Measurements from ENCODE around the gene PPP6C.
"Not testable (repeated sequence)": the region's sequence is repeated elsewhere in the genome, so short reads cannot be mapped to it uniquely, and the experiment has no call there.

PPP6C gene

DNA sequence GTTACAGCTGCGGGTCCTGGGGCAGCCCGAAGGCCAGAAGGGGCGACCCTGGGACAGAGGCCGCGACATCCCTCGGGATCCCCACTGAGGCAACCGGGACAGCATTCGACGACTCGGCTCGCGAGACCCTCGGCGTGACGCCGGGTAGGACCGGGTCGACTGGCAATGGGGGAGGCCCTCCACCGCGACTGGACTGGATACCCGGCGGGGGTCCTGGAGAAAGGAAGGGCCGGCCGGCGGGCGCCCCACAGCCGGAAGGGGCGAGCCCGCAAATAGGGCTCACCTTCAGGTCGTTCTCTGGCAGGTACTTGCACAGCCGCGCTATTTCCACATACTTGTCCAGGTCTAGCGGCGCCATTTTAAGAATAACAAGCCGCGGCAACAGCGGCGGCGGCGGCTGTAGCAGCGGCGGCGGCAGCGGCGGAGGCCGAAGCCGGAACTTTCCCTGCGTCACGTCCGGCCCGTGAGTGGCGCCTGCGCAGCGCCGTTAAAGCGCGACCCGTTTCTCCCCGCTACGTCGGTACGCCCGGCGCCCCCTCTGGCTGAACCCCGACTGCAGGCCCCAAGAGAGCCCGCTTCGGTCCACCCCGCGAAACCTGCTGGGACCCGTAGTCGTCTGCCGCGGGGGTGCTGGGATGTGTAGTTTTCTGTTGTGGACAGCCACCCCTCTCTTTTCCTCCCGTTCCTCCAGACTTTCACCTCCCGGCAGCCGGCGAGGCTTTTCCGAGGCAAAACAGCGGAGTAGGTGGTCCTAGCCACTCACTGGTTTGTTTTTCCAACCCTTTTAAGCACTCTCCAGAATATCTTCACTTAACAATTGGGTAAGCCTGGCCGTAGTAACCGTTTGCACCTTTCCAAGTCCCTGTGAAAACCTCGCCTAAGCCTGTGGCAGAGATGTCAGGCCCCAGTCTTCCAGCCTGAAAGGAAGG lies at the start of gene PPP6C:
PPP6C (minus strand) TSS at position 443 of the 929 bp plus-strand sequence; CDS start at position 358, 85 bp downstream.
- peak; percentile 91 for DNase-seq

DNA sequence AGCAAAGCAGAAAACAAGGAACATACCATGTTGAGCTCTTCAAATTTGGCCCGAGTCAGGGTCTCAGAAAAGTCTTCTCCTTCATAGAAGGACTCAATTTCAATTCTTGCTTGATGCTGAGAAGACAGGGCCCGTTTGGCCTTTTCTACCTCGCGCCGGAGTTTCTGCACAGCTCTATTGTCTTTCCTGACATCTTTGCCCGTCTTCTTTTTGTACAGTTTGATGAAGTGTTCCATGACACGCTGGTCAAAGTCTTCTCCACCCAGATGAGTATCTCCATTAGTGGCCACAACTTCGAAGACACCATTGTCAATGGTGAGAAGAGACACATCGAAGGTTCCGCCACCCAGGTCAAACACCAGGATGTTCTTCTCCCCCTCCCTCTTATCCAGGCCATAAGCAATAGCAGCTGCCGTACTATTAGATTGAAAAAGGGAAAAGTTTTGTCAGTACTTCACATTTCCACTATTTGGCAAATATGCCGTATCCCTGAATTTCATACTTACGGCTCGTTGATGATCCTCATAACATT lies 49.4 kb upstream of the PPP6C start:
- no peak for DNase-seq

DNA sequence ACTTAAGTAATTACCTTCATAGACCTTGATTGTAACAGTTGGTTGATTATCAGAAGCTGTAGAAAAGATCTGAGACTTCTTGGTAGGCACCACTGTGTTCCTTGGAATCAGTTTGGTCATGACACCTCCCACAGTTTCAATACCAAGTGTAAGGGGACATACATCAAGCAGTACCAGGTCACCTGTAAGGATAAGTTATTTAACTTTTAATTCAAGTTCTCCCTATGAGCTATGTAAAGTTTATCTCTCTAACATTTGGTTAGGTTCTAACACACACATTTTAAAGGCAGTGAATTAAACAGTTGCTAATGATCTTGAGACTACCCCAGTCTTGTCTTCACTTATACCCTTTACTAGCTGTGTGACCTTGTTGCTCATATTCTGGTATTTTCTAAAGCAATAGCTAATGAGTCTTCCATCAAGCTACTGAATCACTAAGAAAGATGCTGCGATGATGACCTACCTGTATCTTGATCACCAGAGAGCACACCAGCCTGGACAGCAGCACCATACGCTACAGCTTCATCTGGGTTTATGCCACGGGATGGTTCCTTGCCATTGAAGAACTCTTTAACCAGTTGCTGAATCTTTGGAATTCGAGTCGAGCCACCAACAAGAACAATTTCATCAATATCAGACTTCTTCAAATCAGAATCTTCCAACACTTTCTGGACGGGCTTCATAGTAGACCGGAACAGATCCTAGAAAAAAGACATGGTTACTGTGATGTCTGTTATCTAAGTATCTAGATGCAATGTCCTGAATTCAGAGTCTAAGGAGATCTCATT lies 48.7 kb upstream of the PPP6C start:
- no peak for DNase-seq

DNA sequence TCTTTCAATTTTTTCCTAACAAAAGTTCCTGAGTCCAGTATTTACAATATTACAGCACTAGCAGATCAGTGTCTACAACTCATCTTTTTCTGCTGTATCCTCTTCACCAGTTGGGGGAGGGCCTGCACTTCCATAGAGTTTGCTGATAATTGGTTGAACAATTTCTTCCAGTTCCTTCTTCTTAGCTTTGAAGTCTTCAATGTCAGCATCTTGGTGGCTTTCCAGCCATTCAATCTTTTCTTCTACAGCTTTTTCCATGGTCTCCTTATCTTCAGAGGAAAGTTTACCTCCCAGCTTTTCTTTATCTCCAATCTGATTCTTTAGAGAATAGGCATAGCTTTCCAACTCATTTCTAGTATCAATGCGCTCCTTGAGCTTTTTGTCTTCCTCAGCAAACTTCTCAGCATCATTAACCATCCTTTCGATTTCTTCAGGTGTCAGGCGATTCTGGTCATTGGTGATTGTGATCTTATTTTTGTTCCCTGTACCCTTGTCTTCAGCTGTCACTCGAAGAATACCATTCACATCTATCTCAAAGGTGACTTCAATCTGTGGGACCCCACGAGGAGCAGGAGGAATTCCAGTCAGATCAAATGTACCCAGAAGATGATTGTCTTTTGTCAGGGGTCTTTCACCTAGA lies 47.0 kb upstream of the PPP6C start:
- DNase-seq, result not testable (repeated sequence)

DNA sequence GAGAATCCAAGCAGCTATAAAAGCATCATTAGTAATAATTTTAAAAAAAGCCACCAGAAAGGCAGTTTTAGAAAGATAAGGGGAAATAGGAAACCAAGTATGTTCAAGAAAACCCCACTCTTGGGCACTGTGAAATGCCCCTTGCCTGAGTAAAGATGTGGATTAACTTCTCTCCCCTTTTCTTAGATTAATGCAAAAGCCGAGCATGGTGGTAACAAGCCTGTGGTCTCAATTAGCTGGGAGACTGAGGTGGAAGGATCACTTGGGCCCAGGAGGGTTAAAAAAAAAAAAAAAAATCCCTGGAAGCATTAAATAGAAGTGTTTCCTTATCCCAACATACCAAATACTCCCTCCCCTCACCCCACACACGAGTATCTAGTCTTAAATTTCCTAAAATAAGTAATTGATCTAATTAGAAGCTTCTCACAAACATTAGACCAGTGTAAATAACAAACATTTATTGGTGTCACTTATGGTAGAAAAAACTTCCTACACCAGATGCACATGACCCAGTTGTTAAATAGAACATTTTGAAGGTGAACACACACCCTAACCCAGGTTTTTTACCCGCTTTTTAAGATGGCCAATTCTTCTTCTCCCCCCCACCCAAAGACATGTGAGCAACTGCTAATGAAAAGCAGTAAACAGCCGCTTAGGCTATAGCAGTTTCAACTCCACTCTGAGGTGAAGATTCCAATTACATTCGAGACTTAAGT lies 46.4 kb upstream of the PPP6C start:
- no peak for DNase-seq

DNA sequence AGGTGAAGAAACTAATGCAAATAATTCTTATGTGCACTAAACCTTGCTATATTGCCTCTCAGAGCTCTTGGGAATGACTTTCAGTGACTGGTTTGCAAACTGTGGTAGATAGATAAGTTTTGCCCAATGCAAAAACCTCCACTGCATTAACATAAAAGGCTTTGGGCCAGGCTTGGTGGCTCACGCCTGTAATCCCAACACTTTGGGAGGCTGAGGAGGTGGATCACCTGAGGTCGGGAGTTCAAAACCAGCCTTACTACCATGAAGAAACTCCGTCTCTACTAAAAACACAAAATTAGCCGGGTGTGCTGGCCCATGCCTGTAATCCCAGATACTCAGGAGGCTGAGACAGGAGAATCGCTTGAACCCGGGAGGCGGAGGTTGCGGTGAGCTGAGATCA lies 44.5 kb upstream of the PPP6C start:
- not testable (repeated sequence) for DNase-seq

DNA sequence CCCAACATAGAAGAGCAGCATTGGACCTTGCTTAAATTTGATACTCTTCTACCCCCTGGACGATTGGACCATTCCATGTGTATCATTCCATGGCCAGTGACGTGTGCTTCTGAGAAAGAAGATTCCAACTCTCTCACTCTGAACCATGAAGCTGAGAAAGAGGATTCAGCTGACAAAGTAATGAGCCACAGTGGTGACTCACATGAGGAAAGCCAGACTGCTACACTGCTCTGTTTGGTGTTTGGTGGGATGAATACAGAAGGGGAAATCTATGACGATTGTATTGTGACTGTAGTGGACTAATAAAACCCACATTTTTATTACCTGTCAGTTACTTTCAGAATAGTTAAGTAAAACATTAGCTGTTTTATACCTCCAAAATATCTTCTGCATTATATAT lies 44.1 kb upstream of the PPP6C start:
- peak; percentile 36 for DNase-seq

DNA sequence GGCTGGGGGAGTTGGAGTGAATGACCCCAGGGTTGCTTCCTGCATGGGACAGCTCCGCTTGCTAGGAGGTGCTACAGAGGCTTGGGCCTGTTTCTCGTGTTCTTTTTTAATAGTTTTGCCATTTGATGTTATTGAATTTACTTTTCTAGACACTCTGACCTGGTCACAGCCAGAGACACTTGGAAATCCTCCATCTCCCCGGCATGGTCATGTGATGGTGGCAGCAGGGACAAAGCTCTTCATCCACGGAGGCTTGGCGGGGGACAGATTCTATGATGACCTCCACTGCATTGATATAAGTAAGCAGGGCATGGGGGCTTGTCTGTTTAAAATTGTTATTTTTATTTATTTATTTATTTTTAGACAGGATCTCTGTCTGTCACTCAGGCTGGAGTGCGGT lies 38.2 kb upstream of the PPP6C start:
- DNase-seq, result no peak

DNA sequence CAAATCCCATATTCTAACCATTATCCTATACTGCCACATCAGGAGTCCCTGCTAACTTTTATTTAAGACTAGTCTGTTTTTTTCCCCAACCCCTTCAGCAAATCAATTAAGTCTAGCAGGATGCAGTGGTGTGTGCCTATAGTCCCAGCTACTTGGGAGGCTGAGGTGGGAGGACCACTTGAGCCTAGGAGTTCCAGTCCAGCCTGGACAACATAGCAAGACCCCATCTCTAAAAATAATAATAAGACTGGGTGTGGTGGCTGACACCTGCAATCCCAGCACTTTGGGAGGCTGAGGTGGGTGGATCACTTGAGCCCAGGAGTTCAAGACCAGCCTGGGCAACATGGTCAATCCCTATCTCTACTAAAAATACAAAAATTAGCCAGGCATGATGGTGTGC lies 35.3 kb upstream of the PPP6C start:
- DNase-seq, result not testable (repeated sequence)

DNA sequence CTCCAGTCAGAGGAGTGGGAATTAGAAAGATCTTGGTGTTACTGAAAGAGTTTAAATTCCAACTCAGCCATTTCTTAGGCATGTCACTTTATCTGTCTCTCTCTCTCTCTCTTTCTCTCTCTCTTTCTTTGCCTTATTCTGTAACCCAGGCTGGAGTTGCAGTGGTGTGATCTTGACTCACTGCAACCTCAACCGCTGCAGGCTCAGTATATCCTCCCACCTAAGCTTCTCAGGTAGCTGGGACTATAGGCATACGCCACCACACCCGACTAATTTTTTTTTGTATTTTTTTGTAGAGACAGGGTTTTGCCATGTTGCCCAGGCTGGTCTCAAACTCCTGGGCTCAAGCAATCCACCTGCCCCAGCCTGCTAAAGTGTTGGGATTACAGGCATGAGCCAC lies 29.0 kb upstream of the PPP6C start:
- DNase-seq, result no peak

DNA sequence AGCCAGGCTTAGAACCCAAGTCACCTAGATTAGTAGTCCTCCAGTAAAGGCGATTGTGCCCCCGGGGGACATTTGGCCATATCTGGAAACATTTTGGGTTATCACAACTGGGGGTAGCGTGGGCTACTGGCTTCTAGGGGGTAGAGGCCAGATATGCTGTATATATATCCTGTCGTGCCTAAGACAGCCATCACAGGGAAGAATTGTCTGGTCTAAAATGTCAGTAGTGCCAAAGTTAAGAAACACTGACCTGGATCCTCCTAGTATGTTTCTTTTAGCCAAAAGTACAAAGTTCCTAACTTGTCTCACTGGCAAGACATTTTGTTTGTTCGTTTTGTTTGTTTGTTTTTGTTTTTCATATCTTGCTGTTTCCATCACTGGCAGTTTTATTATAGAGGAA lies 24.6 kb upstream of the PPP6C start:
- no peak for DNase-seq

DNA sequence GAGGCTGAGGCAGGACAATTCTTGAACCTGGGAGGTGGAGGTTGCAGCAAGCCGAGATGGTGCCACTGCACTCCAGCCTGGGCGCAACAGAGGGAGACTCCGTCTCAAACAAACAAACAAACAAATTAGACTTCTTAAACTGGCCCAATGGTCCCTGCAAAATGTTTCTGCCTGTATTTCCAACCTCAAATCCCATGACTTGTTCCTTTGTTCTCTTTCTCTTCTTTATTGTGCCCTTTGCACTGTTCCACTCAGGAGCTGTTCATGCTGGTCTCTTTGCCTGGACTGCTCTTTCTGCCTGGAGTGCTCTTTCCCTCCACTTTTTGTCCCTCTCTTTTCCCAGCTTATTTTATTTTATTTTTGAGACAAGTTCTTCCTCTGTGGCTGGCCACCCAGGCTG lies 14.9 kb upstream of the PPP6C start:
- DNase-seq, result no peak

DNA sequence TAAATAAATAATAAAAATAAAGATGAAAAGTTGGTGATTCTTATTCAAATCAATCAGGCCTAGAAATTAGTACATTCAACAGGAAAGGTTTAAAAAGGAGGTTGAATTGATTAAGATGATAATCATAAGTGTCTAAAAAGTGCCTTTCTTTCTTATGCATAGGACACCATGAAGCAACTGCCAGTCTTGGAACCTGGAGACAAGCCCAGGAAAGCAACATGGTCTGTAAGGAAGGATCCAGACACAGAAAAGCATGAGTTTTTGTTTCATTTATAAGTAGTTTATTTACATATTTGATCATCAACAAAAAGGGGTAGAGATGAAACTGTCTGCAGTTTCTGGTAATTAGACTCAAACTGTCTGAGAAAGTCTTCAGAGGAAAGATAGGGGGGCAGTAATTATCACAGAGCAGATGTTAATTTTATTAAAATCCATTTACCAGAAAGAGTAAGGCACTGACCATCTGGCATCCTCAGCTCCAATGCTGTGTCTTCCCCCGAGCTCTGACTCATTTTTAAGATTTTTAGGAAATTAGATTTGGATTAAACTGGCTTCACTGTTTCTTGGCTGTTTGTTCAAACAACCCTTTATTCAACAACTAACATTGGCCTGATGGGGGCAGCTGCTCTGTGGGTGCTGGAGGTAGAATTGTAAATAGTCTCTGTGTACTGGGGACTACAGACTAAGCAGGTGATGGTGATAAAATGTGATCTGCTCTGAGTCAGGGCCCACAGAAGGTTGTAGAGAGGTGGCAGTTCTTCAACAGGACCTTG lies 13.4 kb upstream of the PPP6C start:
- no peak for DNase-seq

DNA sequence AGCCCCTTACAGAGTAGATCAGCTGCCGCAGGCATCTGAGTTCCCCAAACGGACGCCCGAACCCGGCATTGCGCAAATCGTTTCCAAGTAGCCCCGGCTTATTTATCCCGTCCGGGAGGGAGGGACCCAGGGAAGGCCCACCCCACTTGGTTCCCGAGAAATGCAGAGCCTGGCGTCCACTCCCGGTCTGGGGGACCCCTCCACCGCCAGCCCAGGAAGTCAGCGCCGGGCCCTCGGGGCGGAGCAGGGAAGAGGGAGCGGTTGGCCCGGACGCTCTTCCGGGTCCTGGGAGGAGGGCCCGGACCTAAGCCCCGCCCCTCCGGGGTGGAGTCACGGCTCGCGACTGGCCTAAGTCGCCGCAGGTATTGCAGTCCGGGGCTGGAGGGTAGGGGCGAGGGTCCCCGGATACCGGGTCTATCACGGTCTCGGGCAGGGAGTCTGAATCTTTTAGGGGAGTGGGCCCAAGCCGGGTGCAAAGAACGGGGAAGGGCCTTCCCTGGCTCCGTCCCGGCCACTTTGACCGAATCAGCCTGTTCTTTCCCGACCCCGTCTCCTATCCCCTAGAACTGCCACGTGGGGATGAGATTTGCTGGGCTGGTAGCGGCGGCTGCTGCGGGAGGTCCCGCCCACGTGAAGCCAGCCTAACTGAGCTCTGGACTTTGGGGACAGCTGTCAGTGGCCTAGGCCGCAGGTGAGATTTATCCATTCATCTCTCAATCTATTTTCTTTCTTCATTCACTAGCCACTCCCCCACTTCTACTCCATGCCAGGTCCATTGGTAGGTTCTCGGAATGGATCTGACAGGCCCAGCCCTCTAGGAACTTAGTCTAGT lies 10.8 kb upstream of the PPP6C start, which contains the start of gene RABEPK:
RABEPK (plus strand) TSS at position 327 of the 832 bp plus-strand sequence. CDS start 2,472 bp downstream, outside the sequence.
- DNase-seq, result peak; percentile 74

DNA sequence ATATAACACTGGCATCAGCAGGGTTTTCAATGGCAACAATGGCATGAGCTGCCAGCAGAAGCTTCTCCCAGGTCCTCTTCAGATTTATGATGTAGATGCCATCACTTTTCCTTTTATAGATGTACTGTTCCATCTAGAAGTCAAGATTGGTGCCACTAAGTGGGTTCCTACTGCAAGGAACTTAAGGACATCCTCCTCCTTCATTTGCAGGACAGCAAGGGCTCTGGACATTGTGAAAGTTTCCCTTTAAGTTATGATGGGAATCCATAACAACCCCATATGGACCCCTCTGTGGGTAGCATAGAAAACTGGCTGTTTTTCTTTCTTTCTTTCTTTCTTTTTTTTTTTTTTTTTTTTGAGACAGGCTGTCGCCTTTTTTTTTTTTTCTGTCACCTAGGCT lies 6.0 kb upstream of the PPP6C start:
- not testable (repeated sequence) for DNase-seq

DNA sequence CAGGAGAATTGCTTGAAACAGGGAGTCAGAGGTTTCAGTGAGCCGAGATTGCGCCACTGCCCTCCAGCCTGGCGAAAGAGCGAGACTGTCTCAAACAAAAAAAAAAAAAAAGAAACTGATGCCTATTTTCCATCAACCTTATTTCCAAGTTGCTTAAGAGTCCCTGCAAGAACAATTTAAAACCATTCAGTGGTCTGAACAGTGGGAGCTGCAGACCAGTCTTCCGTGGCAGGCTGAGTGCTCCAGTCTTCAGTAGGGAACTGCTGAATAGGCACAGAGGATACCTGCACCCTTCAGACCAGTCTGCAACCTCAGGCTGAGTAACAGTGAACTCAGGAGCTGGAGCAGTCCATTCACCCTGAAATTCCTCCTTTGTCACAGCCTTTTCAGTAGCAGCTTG lies 4.9 kb upstream of the PPP6C start:
- DNase-seq, result not testable (repeated sequence)

DNA sequence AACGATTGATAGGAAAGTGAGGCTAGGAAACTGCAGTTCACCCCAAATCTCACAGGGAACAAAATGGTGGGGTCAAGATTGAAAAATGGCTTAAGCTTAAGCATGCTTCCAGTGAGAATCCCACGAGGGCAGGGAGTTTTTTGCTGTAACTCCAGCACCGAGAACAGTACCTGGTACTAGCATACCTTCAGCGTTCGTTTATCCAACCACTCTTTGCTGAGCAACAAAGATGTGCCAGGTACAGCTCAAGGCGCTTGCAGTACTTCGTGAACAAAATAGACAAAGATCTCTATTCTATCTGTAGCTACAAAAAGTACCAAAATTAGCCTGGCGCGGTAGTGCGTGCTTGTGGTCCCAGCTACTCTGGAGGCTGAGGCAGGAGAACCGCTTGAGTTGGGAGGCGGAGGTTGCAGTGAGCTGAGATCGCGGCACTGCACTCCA lies 778 bp upstream of the PPP6C start:
- DNase-seq, result no peak

DNA sequence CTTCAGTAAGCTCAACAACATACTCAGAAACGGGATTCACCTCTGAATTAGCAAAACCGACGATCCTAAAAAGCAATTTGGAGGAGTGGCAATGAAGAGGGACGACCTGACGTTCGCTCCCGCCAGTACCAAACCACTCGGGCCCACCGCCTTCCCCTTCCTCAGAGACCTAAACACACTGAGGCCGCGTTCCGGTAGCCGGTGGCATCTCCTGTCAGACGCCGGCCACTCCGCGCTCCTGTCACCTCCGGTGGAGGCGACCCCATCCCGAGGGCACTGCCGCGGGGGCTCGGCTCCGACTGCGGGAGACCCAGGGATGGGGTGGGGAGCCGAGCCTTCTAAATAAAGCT lies 617 bp downstream of the PPP6C start:
- no peak for DNase-seq

DNA sequence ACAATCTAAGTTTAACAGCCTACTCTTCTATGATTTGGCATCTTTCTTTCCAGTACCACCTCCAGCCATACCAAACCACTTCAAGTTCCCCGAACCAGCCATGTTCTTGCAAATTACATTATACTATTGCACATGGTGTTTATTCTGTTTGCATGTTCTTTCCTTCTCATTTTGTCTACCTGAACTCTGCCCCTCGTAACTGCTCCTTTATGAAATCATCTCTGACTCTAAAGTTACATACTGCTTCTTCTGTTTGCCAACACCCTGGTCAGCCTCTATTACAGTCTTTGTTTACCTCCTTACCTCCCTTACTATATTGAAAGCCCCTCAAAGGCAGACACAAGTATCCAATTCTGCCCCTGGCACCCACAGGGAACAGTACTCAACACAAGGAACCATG lies 6.0 kb downstream of the PPP6C start:
- no peak for DNase-seq

DNA sequence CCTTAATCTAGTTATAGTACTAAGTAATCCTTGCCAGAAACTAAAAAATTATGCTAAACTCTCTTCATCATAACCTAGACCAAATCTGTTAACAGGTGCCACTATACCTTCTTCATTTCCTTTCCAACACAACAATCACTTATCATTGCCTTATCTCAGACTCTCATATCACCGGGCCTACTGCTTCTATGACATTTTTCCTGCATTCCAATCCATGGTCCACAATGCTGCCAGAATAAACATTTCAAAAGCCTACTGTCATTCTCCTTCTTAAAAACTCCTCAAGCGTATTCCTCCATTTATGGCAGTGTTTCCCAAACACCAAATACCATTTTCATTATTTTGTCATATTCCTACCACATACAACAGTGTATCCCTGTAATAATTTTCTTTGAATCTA lies 6.5 kb downstream of the PPP6C start:
- DNase-seq, result no peak

DNA sequence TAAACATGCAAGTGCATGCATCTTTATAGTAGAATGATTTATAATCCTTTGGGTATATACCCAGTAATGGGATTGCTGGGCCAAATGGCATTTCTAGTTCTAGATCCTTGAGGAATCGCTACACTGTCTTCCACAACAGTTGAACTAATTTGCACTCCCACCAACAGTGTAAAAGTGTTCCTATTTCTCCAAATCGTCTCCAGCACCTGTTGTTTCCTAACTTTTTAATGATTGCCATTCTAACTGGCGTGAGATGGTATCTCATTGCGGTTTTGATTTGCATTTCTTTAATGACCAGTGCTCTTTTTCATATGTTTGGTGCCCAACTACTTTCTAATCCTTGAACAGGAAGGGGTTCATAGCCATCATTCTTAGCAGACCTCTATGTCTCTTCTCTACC lies 7.8 kb downstream of the PPP6C start:
- not testable (repeated sequence) for DNase-seq
